GM19099 (cell line): ENCODE data around the gene SHLD2.
"Not testable (repeated sequence)": the region's sequence is repeated elsewhere in the genome, so short reads cannot be mapped to it uniquely, and the experiment has no call there.

Experiments used
- POLR2A ChIP-seq: IDR thresholded peaks from 3 replicates; pipeline ENCODE4 v1.6.1; 2011; ENCODE audit warnings: low read depth; ENCODE audit not compliant: insufficient read length; ENCODE audit errors: extremely low read depth

Gene SHLD2

GRCh38 chr10:87079106-87079836 lies 15.7 kb upstream of the SHLD2 start:
- no peak for TF ChIP-seq POLR2A

- TF ChIP-seq POLR2A: no peak
Measured at GRCh38 chr10:87085537-87085936, 9.5 kb upstream of the SHLD2 start.

GRCh38 chr10:87089746-87090145 lies 5.3 kb upstream of the SHLD2 start:
- no peak for TF ChIP-seq POLR2A

GRCh38 chr10:87090779-87091178 lies 4.2 kb upstream of the SHLD2 start:
- TF ChIP-seq POLR2A: no peak

- no peak for TF ChIP-seq POLR2A
Measured at GRCh38 chr10:87092376-87092860, 2.6 kb upstream of the SHLD2 start.

GRCh38 chr10:87092861-87093631 lies 2.0 kb upstream of the SHLD2 start:
- peak; percentile 51 for TF ChIP-seq POLR2A

GRCh38 chr10:87093632-87094372 lies 1.2 kb upstream of the SHLD2 start:
- TF ChIP-seq POLR2A: peak; percentile 44

- TF ChIP-seq POLR2A: peak; percentile 75
Measured at GRCh38 chr10:87095236-87095945, 385 bp downstream of the SHLD2 start.

GRCh38 chr10:87101996-87102395 lies 7.0 kb downstream of the SHLD2 start:
- no peak for TF ChIP-seq POLR2A

- TF ChIP-seq POLR2A: no peak
Measured at GRCh38 chr10:87105446-87106124, 10.6 kb downstream of the SHLD2 start.

- not testable (repeated sequence) for TF ChIP-seq POLR2A
Measured at GRCh38 chr10:87225148-87225547, 130.1 kb downstream of the SHLD2 start, which contains the start of gene NUTM2A. Gene NUTM2A, plus strand, starts transcription at chr10:87225448. Its CDS starts 383 bp downstream, at chr10:87225831.
